GM18870 (cell line): ENCODE measurements around the gene INMT.
"Not testable (repeated sequence)": the region's sequence is repeated elsewhere in the genome, so short reads cannot be mapped to it uniquely, and the experiment has no call there.

ENCODE experiments used
- ATAC-seq: cut with Tn5 transposase; IDR thresholded peaks from one replicate; pipeline ENCODE4 v1.9.1; 2021; ENCODE audit warnings: moderate library complexity; ENCODE audit not compliant: unreplicated experiment

The INMT gene

DNA sequence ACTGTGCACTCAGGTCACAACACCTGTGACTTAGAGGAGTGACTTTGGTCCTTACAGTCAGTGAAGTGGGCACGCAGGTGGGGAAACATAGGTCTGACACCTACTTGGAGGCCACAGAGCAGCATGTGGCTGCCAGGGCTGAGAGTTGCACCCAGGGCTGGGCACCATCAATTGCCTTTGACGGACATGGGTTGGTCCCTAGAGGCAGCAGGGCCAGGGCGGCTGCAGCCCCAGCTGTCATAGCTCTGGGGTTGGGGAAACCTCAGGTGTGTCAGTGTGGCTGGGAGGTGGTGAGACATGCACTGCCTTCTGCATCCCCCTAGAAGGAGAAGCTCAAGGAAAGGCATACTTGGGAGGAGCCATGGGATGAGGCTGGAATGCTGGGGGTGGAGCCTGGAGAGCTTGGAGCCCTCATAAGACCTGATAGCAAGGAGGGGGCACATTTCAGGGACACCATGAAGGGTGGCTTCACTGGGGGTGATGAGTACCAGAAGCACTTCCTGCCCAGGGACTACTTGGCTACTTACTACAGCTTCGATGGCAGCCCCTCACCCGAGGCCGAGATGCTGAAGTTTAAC is at the start of gene INMT:
INMT (plus strand) TSS at position 440 of the 578 bp plus-strand sequence; CDS start at position 456, 16 bp downstream.
- ATAC-seq, result no peak

DNA sequence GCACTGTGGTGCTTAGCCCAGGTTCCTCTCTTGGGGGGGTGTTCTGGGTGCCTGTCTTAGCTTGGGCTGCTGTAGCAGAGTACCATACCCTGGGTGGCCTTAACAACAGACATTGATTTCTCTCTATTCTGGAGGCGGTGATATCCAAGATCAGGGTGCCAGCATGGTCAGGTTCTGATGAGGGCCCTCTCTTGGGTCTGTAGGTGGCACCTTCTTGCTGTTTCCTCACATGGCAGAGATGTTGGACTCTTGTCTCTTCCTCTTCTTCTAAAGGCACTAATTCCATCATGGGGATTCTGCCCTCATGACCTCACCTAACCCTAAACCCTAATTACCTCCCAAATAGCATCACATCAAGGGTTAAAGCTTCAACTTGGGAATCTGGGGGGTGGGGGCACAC is 49.7 kb upstream of the INMT start:
- no peak for ATAC-seq

DNA sequence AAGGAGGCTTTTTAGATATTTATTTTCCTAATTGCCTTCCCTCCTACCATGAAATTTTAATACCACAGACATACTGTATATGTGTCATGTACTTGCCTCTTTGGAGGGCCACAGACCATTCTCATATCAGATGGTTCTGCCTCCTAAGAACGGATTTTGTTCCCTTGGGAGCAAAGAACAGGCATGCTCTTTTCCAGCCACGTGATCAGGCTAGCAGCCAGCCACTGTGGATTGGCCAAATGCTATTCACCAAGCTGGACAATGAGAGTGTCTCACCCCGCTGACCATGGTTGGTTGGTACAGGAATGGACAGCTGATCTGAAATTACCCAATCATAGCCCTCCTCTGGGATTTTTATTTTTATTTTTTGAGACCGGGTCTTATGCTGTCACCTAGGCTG is 48.2 kb upstream of the INMT start:
- no peak for ATAC-seq

DNA sequence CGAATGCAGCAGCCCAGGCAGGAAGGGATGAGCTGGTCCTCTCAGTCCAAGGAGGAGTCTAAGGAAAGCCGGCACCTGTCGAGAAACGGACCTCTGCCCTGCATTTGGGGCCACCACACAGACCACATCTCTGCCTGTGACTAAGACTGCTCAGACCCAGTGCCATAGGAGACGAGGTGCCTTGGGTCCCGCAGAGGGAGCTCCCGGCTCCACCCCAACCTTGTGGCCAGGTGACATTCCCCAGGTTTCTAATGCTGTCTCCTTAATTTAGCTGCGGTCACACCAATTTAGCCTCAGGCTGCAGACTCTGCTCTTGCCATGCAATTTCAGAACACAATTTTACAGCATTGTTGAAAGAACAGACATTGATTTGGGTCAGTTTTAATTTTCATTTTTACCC is 46.9 kb upstream of the INMT start:
- no peak for ATAC-seq

DNA sequence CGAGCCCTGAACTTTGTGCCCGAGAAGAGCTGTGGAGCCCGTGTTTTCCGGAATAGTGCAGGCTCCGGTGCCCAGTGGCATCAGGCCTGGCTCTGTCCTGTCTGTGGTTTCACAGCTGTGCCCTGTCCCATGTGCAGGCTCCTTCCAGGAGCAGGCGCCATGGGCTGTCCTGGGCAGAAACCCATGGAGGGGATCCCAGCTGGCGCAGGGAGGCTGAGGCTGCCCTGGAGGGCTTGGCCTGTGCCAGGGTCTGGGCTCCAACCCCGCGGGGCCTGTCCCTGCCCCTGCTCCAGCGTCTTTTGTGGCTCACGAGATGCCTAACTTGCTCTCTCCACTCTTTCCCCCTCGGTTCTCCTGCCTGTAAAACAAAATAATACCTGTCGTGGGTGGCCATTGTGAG is 46.3 kb upstream of the INMT start:
- no peak for ATAC-seq

DNA sequence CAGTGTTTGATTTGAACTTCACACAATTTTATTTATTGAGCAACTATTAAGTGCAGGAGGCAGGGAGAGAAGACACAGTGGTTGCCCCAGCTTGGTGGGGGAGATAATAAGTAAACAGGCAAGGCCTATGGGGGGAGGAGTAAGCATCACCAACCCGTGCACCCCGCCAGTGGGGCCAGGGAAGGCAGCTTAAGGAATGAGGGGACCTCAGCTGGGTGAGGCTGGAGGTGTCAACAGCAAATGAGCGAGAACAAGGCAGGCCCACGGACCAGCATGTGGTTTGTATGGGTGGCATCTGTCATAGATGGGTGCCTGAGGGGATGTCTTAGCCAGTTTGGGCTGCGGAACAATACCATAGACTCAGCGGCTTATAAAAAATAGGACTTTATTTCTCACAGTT is 45.6 kb upstream of the INMT start:
- ATAC-seq, result no peak

DNA sequence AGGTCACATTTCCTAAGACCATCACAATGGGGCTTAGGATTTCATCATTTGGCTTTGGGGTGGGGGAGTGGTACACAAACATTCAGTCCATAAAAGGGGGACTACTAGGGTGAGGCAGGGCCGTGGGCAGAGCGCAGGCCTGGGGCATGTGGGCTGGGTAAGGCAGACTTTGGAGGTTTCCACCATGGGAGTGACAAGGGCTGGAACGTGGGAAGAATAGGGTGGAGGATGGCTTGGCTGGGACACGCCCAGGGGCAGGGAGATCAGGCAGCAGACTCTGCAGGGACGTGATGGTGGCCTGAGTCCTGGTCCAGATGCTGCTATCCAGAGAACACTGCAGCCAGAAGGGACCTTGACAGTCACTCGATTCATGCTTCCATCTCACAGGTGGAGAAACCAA is 45.0 kb upstream of the INMT start:
- ATAC-seq, result no peak

DNA sequence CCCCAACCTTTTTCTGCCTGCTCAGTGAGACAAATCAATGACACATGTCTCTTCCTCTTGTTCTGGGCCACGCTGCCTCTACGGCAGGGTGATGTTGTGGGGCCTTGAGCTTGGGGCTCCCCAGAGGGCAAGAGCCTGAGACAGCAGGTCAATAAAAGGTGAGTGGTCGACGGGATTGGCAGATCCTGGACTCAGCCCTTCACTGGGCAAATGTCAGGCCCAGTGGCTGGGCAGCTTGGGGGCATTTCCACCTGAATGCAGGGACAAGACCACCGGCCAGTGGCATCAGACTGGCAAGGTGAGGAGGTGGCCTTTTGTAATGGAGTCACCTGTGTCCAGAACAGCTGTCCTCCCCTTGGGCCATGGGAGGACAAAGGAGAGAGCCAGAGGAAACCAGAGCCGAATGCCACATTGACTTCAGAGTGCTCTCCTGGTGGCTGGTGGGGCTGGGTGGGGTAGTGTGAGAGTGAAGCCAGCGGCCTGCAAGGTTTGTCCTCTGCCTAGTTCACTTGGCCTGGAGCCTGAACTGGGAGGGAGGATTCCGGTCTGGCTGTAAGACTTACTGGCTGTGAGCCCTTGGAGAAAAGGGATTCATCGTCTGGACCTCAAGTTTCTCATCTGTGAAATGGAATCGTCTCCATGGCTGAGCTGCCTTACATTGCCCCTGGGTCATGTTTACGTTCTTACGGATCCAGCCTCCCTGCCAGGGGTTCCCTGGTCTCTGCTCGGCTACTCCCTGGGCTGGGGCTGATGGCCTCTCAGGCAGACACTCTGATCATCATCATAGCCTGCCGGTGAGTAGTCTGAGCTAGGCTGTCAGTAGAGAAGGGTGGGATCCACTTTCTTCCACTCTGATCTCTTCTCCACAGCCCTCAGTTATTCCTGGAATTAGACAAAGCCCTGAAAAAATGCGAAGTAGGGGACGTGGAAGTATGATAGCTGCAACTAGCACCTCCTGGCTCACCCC is 44.3 kb upstream of the INMT start:
- no peak for ATAC-seq

DNA sequence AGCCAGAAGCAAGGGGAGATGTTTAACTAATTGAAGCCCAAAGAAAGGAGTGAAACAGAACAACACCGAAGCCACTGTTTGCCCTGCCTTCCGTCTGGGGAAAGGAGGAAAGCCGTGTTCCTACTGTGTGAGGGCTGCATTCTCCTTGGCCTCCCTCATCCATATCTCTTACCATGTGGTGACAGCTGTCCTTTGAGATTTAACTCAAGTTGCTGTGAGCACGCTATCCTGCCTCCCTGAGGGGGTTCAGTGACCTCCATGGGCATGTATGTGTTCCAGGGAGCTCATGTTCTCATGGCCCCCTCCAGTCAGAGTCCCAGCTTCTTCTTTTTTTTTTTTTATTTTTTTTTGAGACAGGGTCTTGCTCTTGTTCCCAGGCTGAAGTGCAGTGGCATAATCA is 43.5 kb upstream of the INMT start:
- ATAC-seq, result no peak

DNA sequence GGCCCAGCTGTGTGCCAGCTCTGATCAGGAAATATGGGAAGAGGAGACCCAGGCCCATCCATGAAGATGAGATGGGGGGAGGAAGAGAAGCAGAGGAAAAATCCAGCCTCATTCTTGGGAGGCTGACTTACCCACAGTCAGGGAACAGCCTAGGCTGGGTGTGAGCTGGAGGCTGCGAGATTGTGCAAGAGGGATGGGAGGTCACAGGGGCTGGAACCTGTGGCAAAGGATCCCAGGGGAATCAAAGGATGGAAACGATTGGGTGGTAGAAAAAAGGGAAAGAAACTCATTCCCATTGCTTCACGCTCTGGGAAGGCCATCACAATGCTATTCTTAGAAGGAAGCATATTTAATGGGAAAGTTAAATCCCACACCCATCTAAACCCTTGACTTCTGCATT is 43.0 kb upstream of the INMT start:
- ATAC-seq, result no peak

DNA sequence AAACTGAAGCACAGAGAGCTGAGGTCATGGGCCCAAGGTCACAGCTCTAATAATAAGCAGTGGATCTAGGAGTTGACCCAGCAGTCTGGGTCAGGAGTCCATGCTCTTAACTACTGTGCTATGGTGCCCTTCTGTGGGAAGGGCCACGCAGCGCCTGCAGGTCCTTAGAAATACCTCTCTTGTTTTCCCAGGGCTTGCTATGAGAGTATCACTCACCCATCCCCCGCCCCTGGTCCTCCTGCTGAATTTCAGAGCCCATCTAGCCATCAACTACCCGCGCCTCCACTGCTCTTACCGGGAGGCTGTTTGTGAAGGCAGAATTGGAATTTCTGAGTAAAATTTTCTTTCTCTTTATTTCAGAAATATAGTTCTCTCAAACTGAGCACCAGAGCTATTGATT is 42.4 kb upstream of the INMT start:
- ATAC-seq, result no peak

DNA sequence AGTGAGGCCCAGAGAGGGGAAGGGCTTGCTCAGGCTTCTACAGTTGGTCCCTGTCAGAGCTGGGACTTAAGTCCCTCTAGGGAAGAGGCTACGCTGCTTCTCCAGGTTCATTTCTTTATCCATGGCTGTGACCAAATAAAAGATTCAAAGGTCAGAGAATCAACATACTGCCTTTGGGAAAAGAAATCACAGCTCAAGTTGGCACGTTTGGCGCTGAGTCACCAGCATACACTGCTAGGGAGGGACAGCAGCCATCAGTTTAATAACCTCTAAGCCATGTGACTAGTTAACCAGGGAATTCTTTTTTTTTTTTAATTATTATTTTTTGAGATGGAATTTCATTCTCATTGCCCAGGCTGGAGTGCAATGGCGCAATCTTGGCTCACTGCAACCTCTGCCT is 41.3 kb upstream of the INMT start:
- no peak for ATAC-seq

DNA sequence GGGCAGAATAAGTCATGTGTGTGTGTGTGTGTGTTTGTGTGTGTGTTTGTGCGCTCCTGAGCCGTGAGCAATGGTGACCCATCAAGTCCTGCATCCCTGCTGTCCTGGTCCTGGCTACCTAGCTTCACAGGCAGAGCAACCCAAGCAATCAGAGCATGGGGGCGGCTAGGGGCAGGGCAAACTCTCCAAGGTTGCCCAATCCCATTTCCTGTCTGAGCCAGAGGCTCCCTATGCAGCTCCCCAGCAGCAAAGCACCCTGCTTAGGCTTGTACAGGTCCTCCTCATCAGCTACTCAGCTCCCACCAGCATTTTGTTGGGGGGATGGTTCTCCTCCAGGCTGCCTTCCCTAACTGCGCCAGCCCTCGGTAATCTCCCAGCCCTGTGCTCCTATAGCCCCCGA is 38.5 kb upstream of the INMT start:
- no peak for ATAC-seq

DNA sequence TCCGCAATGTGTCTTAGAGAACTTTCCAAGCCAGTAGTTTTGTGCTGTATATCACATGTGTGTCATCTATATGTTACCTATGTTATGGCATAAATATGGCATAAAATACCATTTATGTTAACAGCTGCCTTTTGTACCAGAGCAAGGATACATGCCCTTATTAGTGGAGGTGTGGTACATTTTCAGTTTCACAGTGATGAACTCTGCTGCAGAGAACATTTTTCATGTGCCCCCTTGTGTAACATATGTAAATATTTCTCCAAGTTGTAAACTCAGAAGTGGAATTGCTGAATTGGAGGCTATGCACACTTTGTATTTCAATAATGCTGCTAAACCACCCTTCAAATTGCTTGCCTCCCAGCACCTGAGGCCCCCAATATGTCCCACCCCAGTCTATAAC is 37.8 kb upstream of the INMT start:
- no peak for ATAC-seq

DNA sequence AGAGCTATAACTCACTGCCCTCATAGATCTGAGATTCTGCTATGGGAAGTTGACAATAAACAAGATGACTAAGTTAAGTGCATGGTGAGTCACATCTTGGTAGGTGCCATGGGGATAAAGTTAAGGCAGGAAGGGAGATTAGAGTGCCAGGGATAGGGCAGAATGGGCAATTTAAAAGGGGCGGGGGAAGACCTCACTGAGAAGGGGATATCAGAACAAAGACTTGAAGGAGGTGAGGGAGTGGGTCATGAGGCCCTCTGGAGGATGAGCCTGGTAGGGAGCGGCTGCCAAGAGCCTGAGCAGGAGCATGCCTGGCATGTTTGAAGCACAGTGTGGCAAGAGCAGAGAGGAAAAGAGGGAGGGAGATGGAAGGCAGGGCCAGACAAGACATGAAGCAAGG is 34.8 kb upstream of the INMT start:
- no peak for ATAC-seq

DNA sequence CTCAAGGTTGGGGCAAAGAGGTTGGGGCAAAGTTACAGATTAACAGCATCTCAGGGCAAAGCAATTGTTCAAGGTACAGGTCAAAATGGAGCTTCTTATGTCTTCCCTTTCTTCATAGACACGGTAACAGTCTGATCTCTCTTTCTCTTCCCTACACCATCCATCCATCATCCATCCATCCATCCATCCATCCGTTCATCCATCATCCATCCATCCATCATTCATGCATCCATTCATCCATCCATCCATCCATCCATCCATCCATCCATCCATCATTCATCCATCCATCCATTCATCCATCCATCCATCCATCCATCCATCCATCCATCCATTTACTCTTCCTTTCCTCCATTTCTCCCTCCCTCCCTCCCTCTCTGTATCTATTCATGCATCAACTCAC is 32.5 kb upstream of the INMT start:
- ATAC-seq, result not testable (repeated sequence)

DNA sequence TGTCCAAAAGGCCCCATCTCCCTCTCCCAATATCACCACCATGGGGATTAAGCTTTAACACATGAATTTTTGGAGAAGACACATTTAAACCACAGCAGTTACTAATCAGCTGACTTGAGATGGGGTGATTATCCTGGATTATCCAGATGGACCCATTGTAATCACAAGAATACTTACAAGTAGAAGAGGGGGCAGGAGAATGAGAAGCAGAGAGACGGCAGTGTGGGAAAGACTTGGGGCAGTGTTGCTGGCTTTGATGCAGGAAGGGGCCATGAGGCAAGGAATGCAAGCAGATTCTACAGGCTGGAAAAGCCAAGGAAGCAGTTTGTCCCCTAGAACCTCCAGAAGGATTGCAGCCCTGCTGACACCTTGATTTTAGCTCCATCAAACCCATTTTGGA is 30.7 kb upstream of the INMT start:
- ATAC-seq, result no peak

DNA sequence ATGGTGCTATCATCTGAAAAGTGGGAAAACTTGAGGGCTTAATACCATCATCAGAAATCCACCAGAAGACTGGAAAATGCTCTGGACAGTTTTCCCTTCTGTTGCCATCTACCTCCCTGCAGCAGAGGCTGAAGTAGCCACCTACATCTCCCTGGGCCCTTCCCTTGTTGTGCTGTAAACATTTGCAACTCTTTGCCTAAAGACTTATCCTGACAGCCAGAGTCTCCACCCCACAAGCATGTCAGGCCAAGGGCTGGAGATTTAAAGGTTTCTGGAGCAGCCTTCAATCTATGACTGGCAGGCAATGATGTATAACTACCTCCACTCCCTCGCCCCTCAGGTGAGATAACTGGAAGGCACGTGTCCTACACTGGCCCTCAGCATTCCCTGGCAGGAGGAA is 29.7 kb upstream of the INMT start:
- no peak for ATAC-seq

DNA sequence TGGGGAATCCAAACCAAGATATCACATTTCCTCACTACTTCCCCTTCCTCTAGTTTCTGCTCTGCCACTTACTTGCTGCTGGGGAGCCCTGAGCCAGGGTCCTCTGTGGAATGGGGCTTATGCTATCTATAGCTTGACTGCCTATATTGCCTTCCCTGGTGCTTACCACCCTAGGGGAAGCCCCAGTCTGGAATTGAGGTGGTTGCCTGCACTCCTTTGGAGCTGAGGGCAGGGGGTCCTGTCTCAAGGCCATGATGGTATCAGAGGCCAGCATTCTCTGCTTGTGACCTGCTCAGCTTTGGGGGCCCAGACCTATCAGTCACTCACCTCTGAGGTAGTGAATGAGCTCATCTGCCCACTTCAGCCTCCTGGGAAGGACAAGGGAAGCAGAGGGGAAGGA is 29.3 kb upstream of the INMT start:
- no peak for ATAC-seq

DNA sequence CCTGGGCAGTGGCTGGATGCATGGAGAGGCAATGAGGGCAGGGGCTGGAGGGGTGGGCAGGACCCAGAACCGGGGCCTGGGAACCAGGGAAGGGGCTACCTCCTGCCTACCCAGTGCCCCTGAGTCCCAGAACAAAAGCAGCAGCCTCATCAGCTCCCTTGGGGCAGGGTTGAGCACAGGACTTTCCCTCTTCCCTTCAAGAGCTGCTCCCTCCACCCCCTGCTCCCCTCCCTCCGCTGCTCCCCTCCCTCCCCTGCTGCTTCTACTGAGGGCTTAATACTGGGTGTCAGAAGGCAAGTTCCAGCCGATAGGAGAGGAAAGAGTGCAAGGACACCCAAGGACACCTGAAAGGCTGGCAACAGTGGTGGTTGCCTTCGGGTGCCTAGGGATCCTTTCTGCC is 28.2 kb upstream of the INMT start:
- no peak for ATAC-seq

DNA sequence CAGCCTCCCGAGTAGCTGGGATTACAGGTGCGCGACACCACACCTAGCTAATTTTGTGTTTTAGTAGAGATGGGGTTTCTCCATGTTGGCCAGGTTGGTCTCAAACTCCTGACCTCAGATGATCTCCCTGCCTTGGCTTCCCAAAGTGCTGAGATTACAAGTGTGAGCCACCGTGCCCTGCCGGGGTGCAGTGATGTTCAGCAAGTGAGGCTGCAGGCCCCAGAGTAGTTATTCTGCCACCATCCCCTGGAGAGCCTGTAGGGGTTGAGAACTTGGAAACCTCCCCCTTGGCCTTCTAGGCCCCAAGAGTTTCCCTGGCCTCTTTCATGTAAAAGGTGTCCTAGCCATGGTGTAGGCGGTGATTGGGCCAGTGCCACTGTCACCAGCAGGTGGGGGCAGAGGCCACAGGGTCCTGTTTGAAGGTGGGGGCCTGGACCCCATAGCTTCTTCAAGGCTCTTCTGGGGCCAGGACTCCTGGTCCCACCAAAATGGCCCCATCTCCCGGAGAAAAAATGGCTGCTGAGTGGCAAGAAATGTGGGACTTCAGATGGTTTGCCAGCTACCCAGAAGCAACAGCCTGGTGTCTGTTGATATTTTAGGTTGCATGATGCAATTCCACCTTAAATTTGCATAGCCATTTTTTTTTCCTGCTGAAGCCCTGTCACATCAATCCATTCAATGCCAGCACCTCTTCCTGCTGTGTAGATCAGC is 25.5 kb upstream of the INMT start:
- ATAC-seq, result no peak
